GM21447 (cell line): Measurements from ENCODE around the gene NARF.

ENCODE experiments used
- ATAC-seq: cut with Tn5 transposase; IDR thresholded peaks from one replicate; pipeline ENCODE4 v1.9.1; 2021; ENCODE audit not compliant: unreplicated experiment

Gene NARF

GRCh38 chr17:82470065-82470464 lies 11.5 kb downstream of the NARF start:
- ATAC-seq: no peak

GRCh38 chr17:82474223-82475010 lies 15.9 kb downstream of the NARF start:
- no peak for ATAC-seq

GRCh38 chr17:82475458-82475857 lies 16.9 kb downstream of the NARF start:
- ATAC-seq: no peak

- no peak for ATAC-seq
Measured at GRCh38 chr17:82477934-82478333, 19.4 kb downstream of the NARF start.

DNA sequence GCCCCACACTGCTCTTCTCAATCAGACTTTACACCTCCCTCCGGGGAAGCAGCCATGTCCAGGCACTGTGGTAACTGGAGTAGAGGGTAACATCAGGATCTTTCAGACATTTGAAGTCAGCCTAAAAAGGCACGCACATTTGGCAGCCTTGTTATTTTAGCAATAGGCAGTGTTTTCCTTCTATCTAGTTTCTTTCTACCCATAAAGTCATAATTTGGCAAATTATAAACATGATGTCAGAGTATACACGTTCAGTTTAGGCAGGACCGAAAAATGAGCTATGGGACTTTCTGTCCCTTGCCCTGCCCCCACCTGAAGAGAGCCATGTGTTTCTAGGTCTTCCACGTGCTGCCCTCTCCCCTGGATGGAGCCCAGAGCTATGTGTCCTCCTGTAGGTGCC lies 21.1 kb downstream of the NARF start:
- no peak for ATAC-seq

GRCh38 chr17:82480318-82480717 lies 21.8 kb downstream of the NARF start:
- ATAC-seq: no peak

GRCh38 chr17:82483204-82483660 lies 24.7 kb downstream of the NARF start:
- no peak for ATAC-seq

- no peak for ATAC-seq
Measured at GRCh38 chr17:82483836-82484235, 25.3 kb downstream of the NARF start.

DNA sequence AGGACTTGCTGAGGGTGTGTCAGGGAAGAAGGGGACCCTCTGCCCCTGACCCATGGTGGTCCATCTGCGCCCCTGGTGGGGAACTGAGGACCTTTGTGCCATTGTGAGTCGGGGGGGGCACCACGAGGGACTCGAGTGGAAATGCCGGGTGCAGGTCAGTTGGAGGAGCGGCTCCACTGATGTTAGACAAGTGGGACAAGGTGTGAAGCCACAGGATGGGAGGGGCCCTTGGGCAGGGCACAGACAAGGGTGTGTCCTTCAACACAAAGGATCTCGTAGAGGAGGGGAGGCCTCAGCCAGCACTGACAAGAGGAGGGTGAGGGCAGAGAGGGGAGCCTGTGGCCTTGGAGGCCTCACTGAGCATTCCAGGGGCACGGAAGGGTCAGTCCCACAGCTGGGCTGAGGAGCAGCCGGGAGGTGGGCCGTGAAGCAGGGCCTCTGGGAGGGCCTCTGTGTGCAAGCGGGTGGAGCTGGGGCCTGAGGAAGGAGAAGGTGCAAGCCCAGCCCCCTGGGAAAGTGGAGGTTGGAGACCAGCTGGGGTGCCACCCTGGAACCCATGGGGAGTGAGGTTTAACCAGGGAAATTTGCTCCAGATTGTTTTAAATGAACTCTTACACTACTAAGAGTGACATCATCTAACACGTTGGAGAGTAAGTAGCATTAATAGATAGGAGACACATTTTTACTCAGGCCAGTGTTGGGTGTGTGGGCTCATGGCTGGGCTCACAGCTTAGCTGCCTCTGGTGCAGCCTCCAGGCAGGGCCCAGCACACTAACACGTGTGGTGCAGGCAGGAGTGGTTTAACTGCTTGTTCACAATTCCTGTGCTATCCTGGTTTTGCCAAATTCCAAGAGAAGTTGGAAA lies 27.9 kb downstream of the NARF start:
- no peak for ATAC-seq

DNA sequence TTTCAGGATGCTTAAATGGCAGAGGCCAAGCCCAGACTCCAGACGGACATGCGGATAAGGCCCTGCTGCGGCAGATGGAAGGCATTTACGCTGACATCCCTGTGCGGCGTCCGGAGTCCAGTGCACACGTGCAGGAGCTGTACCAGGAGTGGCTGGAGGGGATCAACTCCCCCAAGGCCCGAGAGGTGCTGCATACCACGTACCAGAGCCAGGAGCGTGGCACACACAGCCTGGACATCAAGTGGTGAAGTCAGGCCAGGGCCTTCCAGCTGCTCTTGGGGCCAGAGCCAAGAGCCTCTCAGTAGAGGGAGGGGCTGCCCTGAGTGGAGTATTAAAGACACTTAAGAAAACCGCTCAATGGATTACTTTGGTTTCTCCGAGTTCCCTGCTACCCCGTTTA lies 29.4 kb downstream of the NARF start:
- ATAC-seq: no peak

DNA sequence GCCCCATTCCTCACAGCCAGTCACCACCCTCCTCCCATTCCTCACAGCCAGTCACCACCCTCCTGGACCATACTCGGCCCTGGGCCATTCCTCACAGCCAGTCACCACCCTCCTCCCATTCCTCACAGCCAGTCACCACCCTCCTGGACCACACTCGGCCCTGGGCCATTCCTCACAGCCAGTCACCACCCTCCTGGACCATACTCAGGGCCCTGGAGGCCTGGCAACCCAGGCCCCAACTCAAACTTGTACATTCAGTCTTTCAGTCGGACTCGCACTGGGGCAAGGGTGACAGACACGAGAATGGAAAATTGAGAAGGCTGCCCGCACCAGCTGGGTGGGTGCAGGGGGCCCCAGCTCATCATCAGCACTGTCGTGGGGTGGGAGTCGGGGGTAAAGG lies 30.6 kb downstream of the NARF start:
- ATAC-seq: no peak

- ATAC-seq: no peak
Measured at GRCh38 chr17:82489851-82490511, 31.4 kb downstream of the NARF start.

GRCh38 chr17:82490512-82491195 lies 32.1 kb downstream of the NARF start:
- ATAC-seq: no peak

DNA sequence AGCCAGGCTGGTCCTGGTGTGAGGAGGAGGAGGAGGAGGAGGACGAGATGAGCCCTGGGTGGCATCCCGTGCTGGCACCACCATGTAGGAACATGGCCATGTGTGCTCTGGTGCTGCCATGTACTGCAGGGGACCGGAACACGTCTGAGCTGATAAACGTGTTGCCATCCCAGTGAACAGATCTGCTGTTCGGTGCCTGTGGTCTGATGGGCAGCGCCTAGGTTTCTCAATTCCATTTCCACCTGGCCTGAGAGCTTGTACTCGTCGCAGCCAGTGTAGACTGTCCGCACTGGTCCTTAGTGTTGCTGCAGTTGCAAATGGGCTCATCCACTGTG lies 32.6 kb downstream of the NARF start:
- no peak for ATAC-seq

- no peak for ATAC-seq
Measured at GRCh38 chr17:82491533-82491932, 33.0 kb downstream of the NARF start.

- no peak for ATAC-seq
Measured at GRCh38 chr17:82492643-82493225, 34.2 kb downstream of the NARF start.

DNA sequence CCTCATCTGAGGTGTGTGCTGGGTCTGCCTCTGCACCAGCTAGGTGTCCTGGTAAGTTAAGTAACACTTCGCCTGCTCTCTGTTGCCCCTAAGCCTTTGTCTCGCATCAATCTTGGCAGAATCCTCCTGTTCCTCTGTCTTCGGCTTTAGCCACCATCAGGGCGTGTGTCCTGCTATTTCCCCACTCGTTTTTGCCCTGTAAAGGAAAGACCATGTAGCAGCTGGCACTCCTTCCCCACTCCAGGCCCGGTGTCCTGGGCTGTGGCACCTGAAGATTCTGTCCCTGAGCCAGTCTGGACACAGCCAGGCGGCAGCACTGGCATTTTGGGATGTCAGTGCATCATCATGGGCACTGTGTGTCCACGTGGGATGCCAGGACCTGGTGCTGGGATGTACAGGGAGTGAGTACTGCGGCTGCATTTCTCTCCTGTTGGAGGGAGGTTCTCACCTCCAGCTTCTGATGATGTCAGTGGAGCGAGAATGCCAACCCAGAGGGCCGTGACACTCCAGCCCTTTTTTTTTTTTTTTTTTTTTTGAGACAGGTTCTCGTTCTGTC lies 34.8 kb downstream of the NARF start:
- ATAC-seq: no peak

- peak; percentile 52 for ATAC-seq
Measured at GRCh38 chr17:82494236-82495055, 35.9 kb downstream of the NARF start.

GRCh38 chr17:82495844-82496528 lies 37.4 kb downstream of the NARF start:
- ATAC-seq: no peak
